NCI-H1694 treated with DMSO at 0.1 percent for 48 hours (cell line): ENCODE results near the gene CORT.
A peak's percentile ranks its signal among the peaks of the same experiment; 100 is the strongest.
"Not testable (repeated sequence)": the region's sequence is repeated elsewhere in the genome, so short reads cannot be mapped to it uniquely, and the experiment has no call there.

Experiments used
- DNase-seq: peaks from one replicate; lab custom pipeline; 2025; lab: John Stamatoyannopoulos, UW

CORT gene, protein sequence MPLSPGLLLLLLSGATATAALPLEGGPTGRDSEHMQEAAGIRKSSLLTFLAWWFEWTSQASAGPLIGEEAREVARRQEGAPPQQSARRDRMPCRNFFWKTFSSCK

DNA sequence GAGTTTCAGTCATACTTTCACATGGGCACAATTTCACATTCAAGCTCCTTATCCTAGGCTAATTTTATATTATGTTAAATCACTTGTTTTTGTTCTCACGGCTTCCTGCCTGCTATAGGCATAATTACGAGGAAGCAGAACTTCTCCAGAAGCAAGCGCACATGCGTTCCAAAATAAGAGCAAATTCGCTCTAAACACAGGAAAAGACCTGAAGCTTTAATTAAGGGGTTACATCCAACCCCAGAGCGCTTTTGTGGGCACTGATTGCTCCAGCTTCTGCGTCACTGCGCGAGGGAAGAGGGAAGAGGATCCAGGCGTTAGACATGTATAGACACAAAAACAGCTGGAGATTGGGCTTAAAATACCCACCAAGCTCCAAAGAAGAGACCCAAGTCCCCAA lies at the start of gene CORT:
Gene CORT (plus strand): TSS at position 281 of the 400 bp plus-strand sequence. CDS start 193 bp downstream, outside the sequence.
- DNase-seq = no peak

DNA sequence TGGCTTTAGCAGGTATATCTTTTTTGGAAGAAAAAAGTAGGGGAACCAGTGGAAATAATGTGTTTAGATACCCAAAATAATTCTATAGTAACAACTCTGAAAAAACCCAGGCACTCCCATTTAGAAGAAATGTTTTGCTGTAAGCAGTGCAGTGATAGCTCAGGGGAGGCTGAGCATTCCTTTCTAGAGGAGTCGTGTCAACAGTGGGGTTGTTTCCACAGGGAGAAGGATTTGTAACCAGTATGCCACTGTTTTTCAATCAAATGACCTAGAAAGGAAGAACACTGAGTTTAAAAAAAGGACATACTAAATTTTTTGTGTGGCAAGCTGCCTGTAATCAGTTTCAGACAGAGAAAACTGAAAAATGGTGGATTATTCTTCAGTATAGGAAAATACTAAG lies 48.5 kb upstream of the CORT start:
- DNase-seq = no peak

DNA sequence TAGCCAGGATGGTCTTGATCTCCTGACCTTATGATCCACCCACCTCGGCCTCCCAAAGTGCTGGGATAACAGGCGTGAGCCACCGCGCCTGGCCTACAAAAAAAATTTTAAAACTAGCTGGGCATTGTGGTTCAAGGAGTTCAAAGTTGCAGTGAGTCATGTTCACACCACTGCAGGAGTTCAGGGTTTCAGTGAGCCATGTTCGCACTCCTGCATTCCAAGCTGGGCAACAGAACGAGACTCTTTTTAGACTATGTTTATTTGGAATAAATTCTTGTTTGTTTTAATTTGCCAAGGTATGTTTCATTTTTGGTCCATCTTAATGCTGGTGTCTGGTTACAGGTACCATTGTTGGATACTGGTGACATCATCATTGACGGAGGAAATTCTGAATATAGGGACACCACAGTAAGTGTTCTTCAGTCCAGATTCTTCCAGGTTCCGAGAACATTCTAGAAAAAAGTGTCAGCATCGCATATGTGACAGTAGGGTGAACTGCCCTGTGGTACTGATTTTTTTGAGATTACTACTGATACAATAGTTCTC lies 47.0 kb upstream of the CORT start:
- no peak for DNase-seq

DNA sequence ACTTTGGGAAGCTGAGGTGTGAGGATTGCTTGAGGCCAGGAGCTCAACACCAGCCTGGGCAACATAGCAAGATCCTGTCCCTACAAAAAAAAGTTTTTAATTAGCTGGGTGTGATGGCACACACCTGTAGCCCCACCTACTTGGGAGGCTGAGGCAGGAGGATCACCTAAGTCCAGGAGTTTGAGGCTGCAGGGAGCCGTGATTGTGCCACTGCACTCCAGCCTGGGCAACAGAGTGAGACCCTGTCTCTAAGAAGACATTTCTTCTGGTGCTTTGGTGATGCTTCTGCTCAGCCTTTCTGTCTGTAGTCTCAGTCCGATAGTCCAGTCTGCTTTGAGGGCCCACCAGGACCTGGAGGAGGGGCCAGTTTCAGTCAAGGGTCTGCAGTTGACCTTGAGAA lies 42.6 kb upstream of the CORT start:
- DNase-seq = no peak

DNA sequence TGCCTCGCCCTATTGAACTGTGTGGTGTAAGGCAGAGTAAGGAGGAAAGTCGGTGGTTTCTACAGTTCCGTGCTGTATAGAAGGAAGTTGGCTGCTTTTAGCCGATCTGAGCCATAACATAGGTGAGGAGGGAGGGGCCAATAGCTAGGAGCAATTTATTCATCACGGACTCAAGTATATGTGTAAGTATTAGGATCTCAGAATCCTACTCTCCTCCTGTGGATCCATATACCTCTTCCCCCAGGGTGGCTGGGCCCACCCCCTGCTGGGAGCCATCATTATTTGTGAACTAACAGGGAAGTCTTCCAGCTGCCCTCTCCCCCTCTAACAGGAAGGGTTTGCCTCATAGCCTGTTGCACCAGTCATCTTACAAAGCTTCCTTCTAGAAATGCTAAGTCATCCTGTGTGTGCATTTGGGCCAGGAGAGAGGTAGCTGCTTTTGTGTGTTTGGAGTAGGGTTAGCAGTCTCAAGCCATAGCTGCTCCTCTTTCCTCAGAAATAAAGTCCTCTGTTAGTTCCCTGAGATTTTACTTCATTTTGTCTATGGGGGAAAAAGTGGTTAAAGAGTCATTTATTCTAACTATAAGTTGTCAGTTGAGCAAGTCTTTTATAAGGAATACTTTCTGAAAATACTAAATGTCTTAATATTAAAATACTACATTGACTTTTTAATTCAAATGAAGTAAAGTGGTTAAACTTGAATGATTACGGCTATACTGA lies 34.5 kb upstream of the CORT start:
- no peak for DNase-seq

DNA sequence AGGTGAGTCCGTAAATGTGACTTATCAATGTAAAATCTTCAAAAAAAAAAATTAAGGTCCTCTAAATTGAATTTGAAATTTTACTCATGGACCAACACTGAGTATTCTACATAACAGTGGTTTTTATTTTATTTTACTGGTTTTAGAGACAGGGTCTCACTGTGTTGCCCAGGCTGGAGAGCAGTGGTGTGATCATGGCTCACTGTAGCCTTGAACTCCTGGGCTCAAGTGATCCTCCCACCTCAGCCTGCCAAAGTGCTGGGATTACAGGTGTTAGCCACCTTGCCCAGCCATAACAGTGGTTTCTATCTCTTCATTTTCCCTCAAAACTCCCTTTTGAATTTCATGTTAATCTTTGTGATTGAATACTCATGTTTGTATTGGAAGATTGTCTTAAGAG lies 33.9 kb upstream of the CORT start:
- DNase-seq = not testable (repeated sequence)

DNA sequence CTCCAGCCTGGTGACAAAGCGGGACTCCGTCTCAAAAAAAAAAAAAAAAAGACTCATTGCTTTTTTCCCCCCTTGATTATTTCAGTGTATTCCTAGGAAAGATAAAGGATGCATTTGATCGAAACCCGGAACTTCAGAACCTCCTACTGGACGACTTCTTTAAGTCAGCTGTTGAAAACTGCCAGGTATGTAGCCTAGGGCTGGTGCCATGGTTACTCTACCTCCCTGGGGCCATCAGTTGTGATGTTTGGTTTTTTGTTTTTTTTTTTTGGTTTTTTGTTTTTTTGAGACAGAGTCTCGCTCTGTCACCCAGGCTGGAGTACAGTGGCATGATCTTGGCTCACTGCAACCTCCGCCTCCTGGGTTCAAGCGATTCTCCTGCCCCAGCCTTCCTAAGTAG lies 31.1 kb upstream of the CORT start:
- DNase-seq = not testable (repeated sequence)

DNA sequence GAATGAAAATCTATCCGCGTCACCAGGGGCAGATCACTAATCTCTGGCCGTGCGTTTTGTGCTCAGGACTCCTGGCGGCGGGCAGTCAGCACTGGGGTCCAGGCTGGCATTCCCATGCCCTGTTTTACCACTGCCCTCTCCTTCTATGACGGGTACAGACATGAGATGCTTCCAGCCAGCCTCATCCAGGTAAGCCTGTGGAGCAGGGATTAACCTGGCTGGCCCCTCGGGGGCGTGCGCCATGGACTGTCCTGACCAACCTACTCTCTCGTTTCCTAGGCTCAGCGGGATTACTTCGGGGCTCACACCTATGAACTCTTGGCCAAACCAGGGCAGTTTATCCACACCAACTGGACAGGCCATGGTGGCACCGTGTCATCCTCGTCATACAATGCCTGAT lies 30.5 kb upstream of the CORT start:
- DNase-seq = no peak

DNA sequence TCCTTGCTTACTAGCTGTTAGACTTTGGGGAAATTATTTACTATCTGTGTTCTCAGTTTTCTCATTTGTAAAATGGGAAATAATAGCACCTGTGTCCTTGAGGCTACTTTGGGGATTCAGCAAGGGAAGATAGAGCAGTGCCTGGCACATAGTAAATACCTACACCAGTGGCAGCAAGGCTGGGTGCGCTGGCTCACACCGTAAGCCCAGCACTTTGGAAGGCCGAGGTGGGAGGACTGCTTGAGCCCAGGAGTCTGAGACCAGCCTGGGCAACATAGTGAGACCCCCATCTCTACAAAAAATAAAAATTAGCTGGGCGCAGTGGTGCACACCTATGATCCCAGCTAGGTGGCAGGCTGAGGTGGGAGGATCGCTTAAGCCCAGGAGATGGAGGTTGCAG lies 28.2 kb upstream of the CORT start:
- no peak for DNase-seq

DNA sequence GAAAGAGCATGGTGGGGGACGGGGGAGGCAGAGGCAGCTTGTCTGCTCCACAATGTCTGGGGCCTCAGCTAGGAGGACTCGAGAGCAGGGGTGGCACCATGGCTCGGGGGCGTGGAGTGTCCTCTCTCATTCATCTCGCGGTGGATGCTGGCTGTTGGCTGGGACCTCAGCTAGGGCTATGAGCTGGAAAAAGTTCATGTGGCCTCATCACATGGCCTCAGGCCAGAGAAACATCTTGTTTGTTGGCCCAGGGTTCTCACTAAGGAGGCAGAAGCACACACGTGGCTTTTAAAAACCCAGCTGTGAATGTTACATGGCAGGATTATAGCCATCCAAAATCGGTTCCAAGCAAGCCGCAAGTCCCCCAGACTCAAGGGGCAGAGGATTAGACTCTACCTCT lies 25.8 kb upstream of the CORT start:
- no peak for DNase-seq

DNA sequence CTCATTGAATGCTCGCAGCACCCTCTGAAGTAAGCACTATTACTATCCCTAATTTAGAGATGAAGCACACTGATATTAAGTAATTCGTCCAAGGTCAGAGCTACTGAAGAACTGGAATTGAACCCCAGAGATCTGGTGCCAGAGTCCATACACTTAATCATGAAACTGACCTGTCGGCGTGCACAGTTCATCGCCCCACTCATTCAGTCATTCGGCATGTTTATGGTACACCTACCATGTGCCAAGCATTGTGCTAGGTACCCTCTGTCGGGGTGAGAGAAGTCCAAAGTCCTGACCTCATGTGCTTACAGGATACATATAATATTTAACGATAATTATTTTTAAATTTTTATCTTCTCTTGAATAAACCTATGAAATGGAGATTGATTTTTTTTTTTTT lies 25.2 kb upstream of the CORT start:
- no peak for DNase-seq

DNA sequence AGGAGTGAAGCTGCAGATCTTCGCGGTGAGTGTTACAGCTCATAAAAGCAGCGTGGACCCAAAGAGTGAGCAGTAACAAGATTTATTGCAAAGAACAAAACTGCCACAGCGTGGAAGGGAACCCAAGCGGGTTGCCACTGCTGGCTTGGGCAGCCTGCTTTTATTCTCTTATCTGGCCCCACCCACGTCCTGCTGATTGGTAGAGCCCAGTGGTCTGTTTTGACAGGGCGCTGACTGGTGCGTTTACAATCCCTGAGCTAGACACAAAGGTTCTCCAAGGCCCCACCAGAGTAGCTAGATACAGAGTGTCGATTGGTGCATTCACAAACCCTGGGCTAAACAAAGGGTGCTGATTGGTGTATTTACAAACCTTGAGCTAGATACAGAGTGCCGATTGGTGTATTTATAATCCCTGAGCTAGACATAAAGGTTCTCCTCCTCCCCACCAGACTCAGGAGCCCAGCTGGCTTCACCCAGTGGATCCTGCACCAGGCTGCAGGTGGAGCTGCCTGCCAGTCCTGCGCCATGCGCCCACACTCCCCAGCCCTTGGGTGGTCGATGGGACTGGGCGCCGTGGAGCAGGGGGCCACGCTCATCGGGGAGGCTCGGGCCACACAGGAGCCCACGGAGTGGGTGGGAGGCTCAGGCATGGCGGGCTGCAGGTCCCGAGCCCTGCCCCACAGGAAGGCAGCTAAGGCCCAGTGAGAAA lies 23.9 kb upstream of the CORT start:
- not testable (repeated sequence) for DNase-seq

DNA sequence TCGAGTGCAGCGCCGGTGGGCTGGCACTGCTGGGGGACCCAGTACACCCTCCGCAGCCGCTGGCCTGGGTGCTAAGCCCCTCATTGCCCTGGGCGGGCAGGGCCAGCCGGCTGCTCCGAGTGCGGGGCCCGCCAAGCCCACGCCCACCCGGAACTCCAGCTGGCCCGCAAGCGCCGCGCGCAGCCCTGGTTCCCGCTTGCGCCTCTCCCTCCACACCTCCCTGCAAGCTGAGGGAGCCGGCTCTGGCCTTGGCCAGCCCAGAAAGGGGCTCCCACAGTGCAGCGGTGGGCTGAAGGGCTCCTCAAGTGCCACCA lies 23.3 kb upstream of the CORT start:
- not testable (repeated sequence) for DNase-seq

DNA sequence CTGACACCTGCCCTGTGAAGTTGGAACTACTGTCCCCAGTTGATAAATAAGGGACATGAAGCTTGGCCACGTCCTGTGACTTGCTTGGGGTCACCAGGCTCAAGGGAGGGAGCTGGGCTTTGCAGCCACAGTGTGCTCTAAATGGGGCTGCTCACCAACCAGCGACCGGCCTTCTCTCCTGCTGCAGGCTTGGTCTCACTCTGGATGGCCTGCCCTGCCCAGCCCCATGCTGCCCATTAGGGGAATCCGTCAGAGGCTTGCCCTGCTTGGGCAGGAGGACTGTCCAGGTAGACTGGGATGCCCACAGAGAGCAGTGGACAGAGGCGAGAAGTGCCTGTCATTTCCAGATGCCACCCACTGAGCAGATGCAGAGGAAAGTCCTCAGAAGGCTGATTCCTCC lies 20.8 kb upstream of the CORT start:
- no peak for DNase-seq

DNA sequence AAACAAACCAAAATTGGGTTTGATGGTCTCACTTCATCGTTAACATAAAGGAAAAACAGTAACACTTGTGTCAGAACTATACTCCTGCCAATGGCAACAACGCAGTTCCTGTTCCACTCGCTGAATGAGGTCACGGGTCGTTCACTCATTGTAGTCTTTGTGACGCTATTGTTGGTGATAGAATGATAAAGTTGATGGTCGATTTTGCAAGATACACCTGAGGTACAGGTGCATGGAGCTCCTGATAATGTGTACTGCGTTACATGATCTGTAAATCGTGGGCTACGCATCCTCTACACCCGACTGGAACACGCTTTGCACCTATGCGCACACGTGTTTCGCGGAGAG lies 20.0 kb upstream of the CORT start:
- DNase-seq = no peak

DNA sequence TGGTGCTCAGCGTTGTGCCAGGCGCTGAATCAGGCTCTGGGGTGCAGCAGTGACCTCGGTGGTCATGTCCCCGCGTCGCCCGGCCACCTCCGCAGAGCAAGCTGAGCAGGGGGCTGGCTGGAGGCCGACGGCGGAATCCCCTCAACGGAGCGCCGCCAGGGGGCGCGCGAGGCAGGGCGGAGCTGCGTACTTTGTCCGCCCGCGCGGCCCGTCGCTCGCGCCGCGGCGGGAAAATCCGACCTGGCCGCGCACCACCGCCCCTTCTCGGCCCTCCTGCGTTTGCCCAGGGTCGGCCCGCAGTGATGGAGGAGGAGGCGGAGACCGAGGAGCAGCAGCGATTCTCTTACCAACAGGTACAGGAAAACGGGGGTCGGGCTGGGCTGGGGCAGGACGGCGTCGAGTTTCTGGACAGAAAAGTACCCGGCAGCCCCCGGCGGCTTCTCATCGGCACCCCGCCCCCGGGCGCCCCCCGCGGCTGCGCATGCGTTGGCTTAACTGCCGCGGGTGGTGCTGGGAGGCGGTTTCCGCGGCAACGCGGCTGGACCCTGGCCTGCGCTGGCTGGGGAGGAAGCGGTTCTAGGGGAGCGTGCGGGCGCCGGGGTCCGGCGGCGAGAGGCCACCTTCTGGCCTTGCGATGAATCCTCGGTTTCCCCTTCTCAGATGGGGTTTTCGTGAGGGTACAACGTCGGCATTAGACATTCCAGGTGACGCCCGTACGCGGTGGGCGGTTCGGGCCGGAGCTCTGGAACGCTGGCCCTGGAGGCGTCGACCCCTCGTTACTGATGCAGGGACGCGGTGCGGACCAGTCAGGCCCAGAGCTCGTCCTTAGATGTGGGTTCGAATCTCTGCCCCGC lies 19.4 kb upstream of the CORT start, which contains the start of gene CENPS:
Gene CENPS (plus strand): TSS at position 218 of the 854 bp plus-strand sequence. CDS start 85 bp downstream, at position 303.
- DNase-seq = peak; percentile 61

DNA sequence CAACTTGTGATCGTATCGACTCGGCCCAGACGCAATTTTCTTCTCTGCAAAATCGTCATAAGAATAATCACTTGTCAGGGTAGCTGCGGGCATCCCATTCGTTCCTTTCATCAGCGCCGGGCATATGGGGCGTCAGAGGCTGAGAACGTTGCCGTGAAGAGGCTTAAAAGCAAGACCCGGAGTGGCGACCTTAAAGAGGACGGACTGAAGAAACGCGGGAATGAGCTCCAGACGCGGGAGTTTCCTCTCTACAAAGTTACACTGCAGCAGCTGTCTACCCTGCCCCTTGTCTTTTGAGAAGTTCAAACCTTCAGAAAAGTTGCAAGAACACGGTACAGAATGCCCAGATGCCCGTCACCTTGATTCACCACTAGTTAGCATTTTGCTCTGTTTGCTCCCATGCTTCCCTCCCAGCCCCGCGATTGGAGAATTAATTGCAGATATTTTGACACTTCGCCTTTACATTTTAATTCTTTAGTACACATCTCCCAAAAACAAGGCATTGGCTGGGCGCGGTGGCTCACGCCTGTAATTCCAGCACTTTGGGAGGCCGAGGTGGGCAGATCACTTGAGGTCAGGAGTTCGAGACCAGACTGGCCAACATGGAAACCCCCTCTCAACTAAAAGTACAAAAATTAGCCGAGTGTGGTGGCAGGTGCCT lies 18.6 kb upstream of the CORT start:
- no peak for DNase-seq

DNA sequence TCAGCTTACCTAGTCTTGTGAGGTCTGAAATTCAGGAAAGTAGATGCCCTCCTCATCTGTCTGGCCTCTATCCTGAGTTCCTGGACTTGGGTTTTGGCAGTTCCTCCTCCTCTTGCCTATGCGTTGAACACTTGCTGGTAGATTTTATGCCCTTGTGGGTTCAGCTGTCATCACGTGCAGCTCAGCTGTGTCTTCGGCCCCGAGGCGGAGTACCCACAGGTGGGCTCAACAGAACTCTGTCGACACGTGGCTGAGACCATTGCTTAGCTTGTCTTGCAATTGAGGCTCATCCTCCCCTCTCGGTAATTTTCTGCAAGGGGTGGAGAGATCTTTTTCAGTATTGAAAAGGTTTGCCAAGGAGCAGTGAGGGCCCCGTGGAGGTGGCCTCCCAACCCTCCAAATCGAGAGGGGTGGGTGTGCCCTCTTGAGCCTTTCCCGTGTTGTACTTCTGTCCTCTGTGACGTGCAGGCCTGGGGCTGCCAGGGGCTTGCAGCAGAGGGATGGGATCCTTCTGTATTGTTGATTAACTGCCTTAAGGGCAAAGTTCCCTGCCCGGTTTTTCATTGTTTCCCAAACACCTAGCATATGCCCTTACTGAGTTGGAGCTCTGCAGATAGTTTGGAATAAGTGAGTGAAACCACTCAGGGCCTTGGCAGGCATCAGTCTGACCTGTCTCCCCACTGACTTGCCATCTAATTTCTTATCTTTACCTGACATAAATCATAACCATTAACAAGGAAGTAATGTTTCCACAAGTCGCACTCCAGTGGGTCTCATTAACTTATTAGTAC lies 16.7 kb upstream of the CORT start:
- DNase-seq = no peak

DNA sequence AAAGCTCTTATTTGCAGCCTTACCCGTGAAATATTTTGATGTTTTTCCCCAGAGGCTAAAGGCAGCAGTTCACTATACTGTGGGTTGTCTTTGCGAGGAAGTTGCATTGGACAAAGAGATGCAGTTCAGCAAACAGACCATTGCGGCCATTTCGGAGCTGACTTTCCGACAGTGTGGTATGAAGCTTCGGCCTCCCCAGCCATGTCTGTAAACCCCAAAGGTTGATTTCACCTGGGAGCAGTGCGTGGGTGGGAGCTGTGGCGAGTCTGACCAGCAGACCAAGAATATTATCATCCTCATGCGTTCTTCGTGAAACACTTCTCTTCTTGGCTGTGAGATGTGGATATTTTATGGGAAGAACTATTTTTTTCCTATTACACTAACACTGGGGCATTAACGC lies 16.0 kb upstream of the CORT start:
- no peak for DNase-seq

DNA sequence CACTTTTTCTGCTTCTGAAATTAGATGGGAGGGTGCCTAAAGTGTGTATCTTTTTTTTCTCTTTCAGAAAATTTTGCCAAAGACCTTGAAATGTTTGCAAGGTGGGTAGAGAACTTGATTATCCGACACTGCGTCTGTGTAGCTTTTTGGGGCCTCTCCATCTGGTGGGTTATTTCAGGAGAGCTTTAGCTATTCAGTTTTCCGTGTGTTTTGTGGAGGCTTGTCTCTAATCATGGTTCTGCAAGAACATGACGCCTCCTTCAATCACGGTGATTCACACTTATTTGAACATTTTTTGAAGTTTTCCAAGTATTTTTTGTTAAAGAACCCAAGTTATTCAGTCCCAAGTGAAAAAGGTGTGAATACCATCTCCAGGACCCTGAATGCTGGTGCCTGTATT lies 15.2 kb upstream of the CORT start:
- no peak for DNase-seq

DNA sequence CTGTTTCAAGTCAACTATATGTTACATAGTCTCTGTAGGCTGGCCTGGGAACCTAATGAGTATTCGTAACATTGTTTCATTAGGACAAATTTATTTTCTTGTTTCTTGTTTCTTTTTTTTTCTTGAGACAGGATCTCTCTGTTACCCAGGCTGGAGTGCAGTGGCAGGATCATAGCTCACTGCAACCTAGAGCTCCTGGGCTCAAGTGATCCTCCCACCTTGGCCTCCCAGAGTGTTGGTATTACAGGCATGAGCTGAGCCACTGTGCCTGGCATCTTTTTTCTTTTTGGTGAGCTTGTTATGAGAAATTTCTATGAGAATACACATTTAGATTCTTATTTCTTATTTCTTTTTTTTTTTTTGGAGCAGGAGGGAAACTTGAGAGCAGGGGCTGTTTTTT lies 12.8 kb upstream of the CORT start:
- DNase-seq = no peak
